Astrocyte of the spinal cord (primary cell): Measurements from ENCODE around the gene RBM15B.

Experiments
- DNase-seq: peaks from one replicate; pipeline ENCODE4 v3.0.0; 2011; ENCODE audit warnings: low read depth, low spot score
- H3K4me3 ChIP-seq: 2 replicates; pipeline ENCODE4 v1.5.1; 2011; ENCODE audit warnings: low read depth, mild to moderate bottlenecking, low read length, moderate library complexity
- in situ Hi-C: cut with HindIII; loops from 2 replicates; pipeline ENCODE4 v1.10.0; 2017; ENCODE audit warnings: low sequenced_read_pairs
- TF ChIP-seq, protein P1 (sequence below): IDR thresholded peaks from 2 replicates; pipeline ENCODE4 v1.5.1; 2012; ENCODE audit warnings: low read depth, mild to moderate bottlenecking, low read length, inconsistent platforms

RBM15B gene

GRCh38 chr3:51391075-51391565, at the start of gene RBM15B:
Gene RBM15B (plus strand): TSS chr3:51391285. CDS start chr3:51391400, 115 bp downstream.
- in situ Hi-C loops, result no loop called here
- DNase-seq, result peak; percentile 97
- TF ChIP-seq, protein P1, sequence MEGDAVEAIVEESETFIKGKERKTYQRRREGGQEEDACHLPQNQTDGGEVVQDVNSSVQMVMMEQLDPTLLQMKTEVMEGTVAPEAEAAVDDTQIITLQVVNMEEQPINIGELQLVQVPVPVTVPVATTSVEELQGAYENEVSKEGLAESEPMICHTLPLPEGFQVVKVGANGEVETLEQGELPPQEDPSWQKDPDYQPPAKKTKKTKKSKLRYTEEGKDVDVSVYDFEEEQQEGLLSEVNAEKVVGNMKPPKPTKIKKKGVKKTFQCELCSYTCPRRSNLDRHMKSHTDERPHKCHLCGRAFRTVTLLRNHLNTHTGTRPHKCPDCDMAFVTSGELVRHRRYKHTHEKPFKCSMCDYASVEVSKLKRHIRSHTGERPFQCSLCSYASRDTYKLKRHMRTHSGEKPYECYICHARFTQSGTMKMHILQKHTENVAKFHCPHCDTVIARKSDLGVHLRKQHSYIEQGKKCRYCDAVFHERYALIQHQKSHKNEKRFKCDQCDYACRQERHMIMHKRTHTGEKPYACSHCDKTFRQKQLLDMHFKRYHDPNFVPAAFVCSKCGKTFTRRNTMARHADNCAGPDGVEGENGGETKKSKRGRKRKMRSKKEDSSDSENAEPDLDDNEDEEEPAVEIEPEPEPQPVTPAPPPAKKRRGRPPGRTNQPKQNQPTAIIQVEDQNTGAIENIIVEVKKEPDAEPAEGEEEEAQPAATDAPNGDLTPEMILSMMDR, result peak; percentile 87
- peak within 1 kb of the TSS; percentile 62 for H3K4me3 ChIP-seq

DNA sequence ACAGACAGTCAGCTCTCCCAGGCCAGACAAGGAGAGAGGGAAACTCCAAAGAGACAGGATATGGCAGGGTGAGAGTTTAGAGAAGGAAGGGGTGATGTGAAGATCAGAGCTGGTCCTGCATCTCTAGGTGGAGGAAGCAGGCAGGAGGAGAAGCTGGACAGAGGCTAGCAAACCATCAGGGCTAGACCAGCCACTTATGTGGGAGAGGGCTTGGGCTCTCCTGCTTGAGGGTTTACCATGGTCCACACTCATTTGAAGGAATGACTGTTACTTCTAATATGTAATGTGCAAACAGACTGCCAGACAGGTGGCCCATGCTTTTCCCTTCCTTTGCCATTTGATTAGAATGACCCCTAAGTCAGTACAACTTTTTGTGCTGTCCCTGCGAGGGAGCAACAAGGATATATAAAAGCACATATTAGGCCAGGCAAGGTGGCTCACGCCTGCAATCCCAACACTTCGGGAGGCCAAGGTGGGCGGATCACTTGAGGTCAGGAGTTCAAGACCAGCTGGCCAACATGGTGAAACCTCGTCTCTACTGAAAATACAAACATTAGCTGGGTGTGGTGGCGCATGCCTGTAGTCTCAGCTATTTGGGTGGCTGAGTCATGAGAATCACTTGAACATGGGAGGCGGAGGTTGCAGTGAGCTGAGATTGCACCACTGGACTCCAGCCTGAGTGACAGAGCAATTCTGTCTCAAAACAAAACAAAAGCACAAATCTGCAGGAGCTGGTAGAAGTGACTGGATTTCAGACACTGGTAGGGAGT, 47.0 kb upstream of the RBM15B start:
- TF ChIP-seq, protein P1, result no peak
- in situ Hi-C loops, result no loop called here
- peak; percentile 59 for DNase-seq
- no peak overlapping the region for H3K4me3 ChIP-seq

DNA sequence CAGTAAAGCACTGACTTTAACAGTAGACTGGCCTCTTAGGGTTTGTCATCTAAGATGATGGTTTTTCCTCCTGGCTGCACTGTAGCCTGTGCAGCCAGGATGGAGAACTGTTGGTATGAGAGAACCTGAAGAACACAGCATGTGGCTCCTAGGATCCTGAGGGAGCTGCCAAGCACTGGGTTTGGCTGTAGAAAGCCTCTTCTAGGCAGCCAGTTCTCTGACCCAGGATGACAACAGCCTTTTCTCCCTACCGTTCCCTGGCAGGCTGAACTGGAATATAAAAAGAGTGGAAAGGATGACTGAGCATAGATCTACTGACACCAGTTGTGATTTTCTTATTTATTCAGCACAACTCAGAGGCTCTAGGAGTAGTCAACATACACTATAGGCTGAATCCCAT, 40.3 kb upstream of the RBM15B start:
- DNase-seq, result no peak
- TF ChIP-seq, protein P1, result no peak
- in situ Hi-C loops, result no loop called here
- no peak overlapping the region for H3K4me3 ChIP-seq

- TF ChIP-seq, protein P1, result no peak
- DNase-seq, result no peak
- H3K4me3 ChIP-seq, result no peak overlapping the region
- in situ Hi-C loops, result no loop called here
Observed at GRCh38 chr3:51353131-51353530, 38.0 kb upstream of the RBM15B start.

- DNase-seq, result no peak
- in situ Hi-C loops, result no loop called here
- TF ChIP-seq, protein P1, result no peak
- H3K4me3 ChIP-seq, result no peak overlapping the region
Observed at GRCh38 chr3:51353691-51354090, 37.4 kb upstream of the RBM15B start.

DNA sequence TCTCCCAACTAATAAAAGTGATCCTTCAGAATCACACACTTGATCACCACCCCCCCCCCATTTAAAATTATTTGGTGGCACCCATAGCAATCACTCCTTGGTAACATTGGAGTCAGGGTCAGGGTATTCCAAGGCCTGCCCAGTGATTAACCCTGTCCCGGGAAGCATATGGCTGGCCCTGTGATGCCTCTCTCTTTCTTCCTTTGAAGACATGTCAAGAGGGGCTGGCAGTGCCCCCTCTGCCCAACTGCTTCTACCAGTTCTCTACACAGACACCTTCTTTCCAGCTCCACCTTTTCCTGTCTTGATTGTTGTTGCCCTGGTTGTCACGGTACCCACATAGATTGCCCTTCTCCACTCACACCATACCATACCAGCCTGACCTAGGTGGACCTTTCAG, 36.9 kb upstream of the RBM15B start:
- TF ChIP-seq, protein P1, result no peak
- H3K4me3 ChIP-seq, result no peak overlapping the region
- in situ Hi-C loops, result no loop called here
- DNase-seq, result no peak
